ENCODE data around the gene DPF3.

Gene DPF3

GRCh38 chr14:72577521-72577920, 316.4 kb downstream of the DPF3 start:
- H3K9me3 ChIP-seq (ENCODE audit: control insufficient read depth, low read length) = no peaks in the 10 kb centered on the region
- H3K4me3 ChIP-seq (ENCODE audit: low read length) = no peak overlapping the region
- no peaks in the 10 kb centered on the region for H3K36me3 ChIP-seq (ENCODE audit: control insufficient read depth, insufficient read depth, low read length, severe bottlenecking)
- peaks cover 16% of the 10 kb centered on the region for H3K27me3 ChIP-seq (replicated peaks; ENCODE audit: control insufficient read depth, insufficient read depth, low read length)
- H3K9ac ChIP-seq (ENCODE audit: low read length) = no peak overlapping the region
- DNase-seq (ENCODE audit: low read depth) = no peak
- no peaks in the 10 kb centered on the region for H3K4me1 ChIP-seq (ENCODE audit: control insufficient read depth, insufficient read depth, low read length)

- no peaks in the 10 kb centered on the region for H3K36me3 ChIP-seq (ENCODE audit: control insufficient read depth, insufficient read depth, low read length, severe bottlenecking)
- H3K4me3 ChIP-seq (ENCODE audit: low read length) = no peak overlapping the region
- peaks cover 16% of the 10 kb centered on the region for H3K27me3 ChIP-seq (replicated peaks; ENCODE audit: control insufficient read depth, insufficient read depth, low read length)
- no peak overlapping the region for H3K9ac ChIP-seq (ENCODE audit: low read length)
- DNase-seq (ENCODE audit: low read depth) = peak; percentile 12
- H3K9me3 ChIP-seq (ENCODE audit: control insufficient read depth, low read length) = no peaks in the 10 kb centered on the region
- H3K4me1 ChIP-seq (ENCODE audit: control insufficient read depth, insufficient read depth, low read length) = no peaks in the 10 kb centered on the region
Observed at GRCh38 chr14:72576258-72576657, 317.6 kb downstream of the DPF3 start.

GRCh38 chr14:72574715-72575114, 319.2 kb downstream of the DPF3 start:
- Histone ChIP-seq H3K4me1 (ENCODE audit: control insufficient read depth, insufficient read depth, low read length) (no peaks in the 10 kb centered on the region), H3K27me3 (replicated peaks; ENCODE audit: control insufficient read depth, insufficient read depth, low read length) (peaks cover 16% of the 10 kb centered on the region), H3K9ac (ENCODE audit: low read length) (no peak overlapping the region), H3K4me3 (ENCODE audit: low read length) (no peak overlapping the region), H3K36me3 (ENCODE audit: control insufficient read depth, insufficient read depth, low read length, severe bottlenecking) (no peaks in the 10 kb centered on the region), H3K9me3 (ENCODE audit: control insufficient read depth, low read length) (no peaks in the 10 kb centered on the region)
- no peak for DNase-seq (ENCODE audit: low read depth)

GRCh38 chr14:72573725-72574417, 320.0 kb downstream of the DPF3 start:
- H3K4me1 ChIP-seq (ENCODE audit: control insufficient read depth, insufficient read depth, low read length) = no peaks in the 10 kb centered on the region
- H3K36me3 ChIP-seq (ENCODE audit: control insufficient read depth, insufficient read depth, low read length, severe bottlenecking) = no peaks in the 10 kb centered on the region
- no peaks in the 10 kb centered on the region for H3K9me3 ChIP-seq (ENCODE audit: control insufficient read depth, low read length)
- H3K27me3 ChIP-seq (replicated peaks; ENCODE audit: control insufficient read depth, insufficient read depth, low read length) = peaks cover 16% of the 10 kb centered on the region
- no peak overlapping the region for H3K4me3 ChIP-seq (ENCODE audit: low read length)
- no peak for DNase-seq (ENCODE audit: low read depth)
- H3K9ac ChIP-seq (ENCODE audit: low read length) = no peak overlapping the region
